Measurements from ENCODE around the gene CIAO2B.
"Not testable (repeated sequence)": the region's sequence is repeated elsewhere in the genome, so short reads cannot be mapped to it uniquely, and the experiment has no call there.

GRCh38 chr16:66944971-66945370 is 10.8 kb upstream of the CIAO2B start:
- not testable (repeated sequence) for TF ChIP-seq CTCF, POLR2AphosphoS5, POLR2A (IDR thresholded peaks at IDR 0.05)
